ENCODE measurements around the gene HYCC1.

HYCC1 gene

DNA sequence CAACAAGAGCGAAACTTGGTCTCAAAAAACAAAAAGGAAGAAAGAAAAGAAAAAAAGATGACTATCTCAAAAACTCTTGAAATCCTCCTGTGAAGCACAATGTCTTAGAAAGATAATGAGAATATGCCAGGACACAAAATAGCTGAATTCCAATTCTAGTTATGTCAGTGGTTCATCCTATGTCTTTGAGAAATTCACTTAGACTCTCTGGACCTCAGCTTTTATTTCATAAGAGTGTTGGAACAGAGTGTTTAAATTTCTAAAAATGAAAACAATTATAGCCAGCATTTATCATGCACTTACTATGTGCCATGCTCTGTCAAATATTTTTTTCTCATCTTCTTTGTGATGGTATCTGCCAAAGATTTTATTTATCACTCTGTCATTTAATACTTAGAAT lies 13.3 kb upstream of the HYCC1 start:
- TF ChIP-seq, protein P1, sequence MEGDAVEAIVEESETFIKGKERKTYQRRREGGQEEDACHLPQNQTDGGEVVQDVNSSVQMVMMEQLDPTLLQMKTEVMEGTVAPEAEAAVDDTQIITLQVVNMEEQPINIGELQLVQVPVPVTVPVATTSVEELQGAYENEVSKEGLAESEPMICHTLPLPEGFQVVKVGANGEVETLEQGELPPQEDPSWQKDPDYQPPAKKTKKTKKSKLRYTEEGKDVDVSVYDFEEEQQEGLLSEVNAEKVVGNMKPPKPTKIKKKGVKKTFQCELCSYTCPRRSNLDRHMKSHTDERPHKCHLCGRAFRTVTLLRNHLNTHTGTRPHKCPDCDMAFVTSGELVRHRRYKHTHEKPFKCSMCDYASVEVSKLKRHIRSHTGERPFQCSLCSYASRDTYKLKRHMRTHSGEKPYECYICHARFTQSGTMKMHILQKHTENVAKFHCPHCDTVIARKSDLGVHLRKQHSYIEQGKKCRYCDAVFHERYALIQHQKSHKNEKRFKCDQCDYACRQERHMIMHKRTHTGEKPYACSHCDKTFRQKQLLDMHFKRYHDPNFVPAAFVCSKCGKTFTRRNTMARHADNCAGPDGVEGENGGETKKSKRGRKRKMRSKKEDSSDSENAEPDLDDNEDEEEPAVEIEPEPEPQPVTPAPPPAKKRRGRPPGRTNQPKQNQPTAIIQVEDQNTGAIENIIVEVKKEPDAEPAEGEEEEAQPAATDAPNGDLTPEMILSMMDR (IDR thresholded peaks at IDR 0.05): no peak
- H2AFZ ChIP-seq: no peak overlapping the region
- H3K4me1 ChIP-seq: no peaks in the 10 kb centered on the region
- no peaks in the 10 kb centered on the region for H3K36me3 ChIP-seq (ENCODE audit: control insufficient read depth, insufficient read depth, low read length)
- H3K79me2 ChIP-seq: no peaks in the 10 kb centered on the region
- no peaks in the 10 kb centered on the region for H3K9me3 ChIP-seq (ENCODE audit: control insufficient read depth, low read length)
- no peaks in the 10 kb centered on the region for H3K27me3 ChIP-seq (ENCODE audit: control insufficient read depth, insufficient read depth, low read length)
- no peak overlapping the region for H3K4me3 ChIP-seq (ENCODE audit: low read depth, low read length)
- no peak overlapping the region for H3K9ac ChIP-seq
- H3K4me2 ChIP-seq (ENCODE audit: low read length): no peak overlapping the region
- H3K27ac ChIP-seq: no peak overlapping the region

DNA sequence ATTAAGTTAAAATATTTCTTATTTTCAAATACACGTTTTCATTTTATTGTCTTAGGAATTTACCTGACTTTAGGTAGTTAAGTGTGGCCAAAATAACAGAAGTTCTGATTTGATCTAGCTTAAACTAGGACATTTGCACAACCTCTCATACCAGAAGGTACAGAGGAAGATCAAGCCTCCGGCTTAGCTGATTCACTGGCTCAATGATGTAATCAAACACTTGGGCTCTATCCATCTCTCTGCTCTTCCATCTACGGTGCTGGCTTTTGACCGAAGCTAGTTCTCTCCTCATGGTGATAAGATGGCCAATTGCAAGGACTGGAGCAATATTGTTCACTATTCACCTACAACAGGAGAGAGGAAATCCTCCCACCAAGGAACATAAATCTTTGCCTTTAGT lies 12.2 kb upstream of the HYCC1 start:
- H3K9me3 ChIP-seq (ENCODE audit: control insufficient read depth, low read length): no peaks in the 10 kb centered on the region
- no peaks in the 10 kb centered on the region for H3K4me1 ChIP-seq
- no peak overlapping the region for H3K9ac ChIP-seq
- no peak overlapping the region for H3K4me2 ChIP-seq (ENCODE audit: low read length)
- H3K4me3 ChIP-seq (ENCODE audit: low read depth, low read length): no peak overlapping the region
- TF ChIP-seq, protein P1 (IDR thresholded peaks at IDR 0.05): no peak
- H3K27me3 ChIP-seq (ENCODE audit: control insufficient read depth, insufficient read depth, low read length): no peaks in the 10 kb centered on the region
- H3K27ac ChIP-seq: no peak overlapping the region
- H3K36me3 ChIP-seq (ENCODE audit: control insufficient read depth, insufficient read depth, low read length): no peaks in the 10 kb centered on the region
- no peak overlapping the region for H2AFZ ChIP-seq
- H3K79me2 ChIP-seq: no peaks in the 10 kb centered on the region

DNA sequence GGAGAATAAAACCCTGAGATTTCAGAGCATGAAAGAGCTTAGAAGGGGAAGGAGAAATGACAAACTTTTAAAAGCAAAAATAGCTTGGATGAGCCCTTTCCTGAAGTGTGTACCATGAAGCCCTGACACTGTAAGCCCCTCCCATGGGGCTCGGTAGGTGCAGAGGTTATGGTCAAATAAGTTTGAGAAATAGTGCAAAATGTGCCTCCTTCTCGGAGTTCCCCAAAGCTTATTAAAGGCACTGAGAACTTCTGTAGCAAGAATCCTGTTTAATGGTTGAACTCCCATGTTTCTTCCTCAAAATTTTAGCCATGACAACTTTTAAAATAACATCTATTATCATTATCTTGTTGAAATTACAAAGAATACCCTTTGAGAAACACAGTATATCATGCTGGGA lies 10.5 kb upstream of the HYCC1 start:
- H3K9ac ChIP-seq: no peak overlapping the region
- H3K4me2 ChIP-seq (ENCODE audit: low read length): no peak overlapping the region
- no peaks in the 10 kb centered on the region for H3K9me3 ChIP-seq (ENCODE audit: control insufficient read depth, low read length)
- H2AFZ ChIP-seq: no peak overlapping the region
- H3K79me2 ChIP-seq: no peaks in the 10 kb centered on the region
- no peaks in the 10 kb centered on the region for H3K27me3 ChIP-seq (ENCODE audit: control insufficient read depth, insufficient read depth, low read length)
- H3K27ac ChIP-seq: no peak overlapping the region
- H3K36me3 ChIP-seq (ENCODE audit: control insufficient read depth, insufficient read depth, low read length): no peaks in the 10 kb centered on the region
- H3K4me1 ChIP-seq: no peaks in the 10 kb centered on the region
- TF ChIP-seq, protein P1 (IDR thresholded peaks at IDR 0.05): no peak
- H3K4me3 ChIP-seq (ENCODE audit: low read depth, low read length): no peak overlapping the region

DNA sequence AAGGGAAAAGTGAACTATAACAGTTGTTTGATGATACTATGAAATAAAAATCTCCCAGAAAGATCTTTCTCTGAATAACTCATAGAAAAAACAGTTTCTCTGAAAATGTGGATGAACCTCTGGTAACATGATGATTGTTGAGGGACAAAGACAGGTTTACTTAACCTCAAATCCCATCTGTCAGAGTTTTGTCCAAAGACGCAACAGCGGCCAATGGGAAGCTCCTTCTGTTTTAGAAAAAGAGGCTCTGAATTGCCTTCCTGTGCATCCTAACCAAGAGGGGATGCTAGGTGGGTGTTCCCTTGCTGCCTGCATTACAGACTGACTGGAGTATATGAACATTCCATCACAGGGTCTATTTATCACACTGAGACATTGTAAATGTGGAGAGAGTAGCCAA lies 8.9 kb upstream of the HYCC1 start:
- Histone ChIP-seq H3K4me2 (ENCODE audit: low read length) (no peak overlapping the region), H3K9ac (no peak overlapping the region), H3K4me1 (no peaks in the 10 kb centered on the region), H3K36me3 (ENCODE audit: control insufficient read depth, insufficient read depth, low read length) (no peaks in the 10 kb centered on the region), H3K27ac (no peak overlapping the region), H2AFZ (no peak overlapping the region), H3K27me3 (ENCODE audit: control insufficient read depth, insufficient read depth, low read length) (no peaks in the 10 kb centered on the region), H3K9me3 (ENCODE audit: control insufficient read depth, low read length) (no peaks in the 10 kb centered on the region), H3K4me3 (ENCODE audit: low read depth, low read length) (no peak overlapping the region), H3K79me2 (no peaks in the 10 kb centered on the region)
- TF ChIP-seq, protein P1 (IDR thresholded peaks at IDR 0.05): no peak

DNA sequence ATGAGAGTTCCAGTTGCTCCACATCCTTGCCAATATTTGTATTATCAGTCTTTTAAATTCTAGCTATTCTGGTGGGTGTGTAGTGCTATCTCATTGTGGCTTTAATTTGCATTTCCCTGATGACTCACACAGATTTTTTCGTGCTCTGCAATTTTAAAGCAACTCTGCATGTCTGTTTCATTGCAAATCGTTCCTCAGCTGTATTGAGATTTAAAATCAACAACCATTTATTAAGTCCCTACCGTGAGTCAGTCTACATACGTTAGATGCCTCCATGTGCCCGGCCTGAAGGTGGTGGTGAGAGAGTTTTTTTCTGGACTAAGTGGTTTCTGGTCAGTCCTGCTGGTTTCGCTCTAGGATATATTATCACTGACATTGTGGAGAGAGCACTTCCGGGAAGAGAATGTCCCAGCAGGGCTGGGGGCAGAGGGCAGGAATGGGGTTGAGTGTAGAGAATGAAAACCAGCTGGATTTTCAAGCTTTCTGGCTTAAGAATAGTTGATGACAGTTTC lies 8.4 kb upstream of the HYCC1 start:
- no peak overlapping the region for H3K27ac ChIP-seq
- H3K9me3 ChIP-seq (ENCODE audit: control insufficient read depth, low read length): no peaks in the 10 kb centered on the region
- H3K4me3 ChIP-seq (ENCODE audit: low read depth, low read length): no peak overlapping the region
- no peaks in the 10 kb centered on the region for H3K27me3 ChIP-seq (ENCODE audit: control insufficient read depth, insufficient read depth, low read length)
- no peak overlapping the region for H3K9ac ChIP-seq
- H3K4me1 ChIP-seq: no peaks in the 10 kb centered on the region
- H3K79me2 ChIP-seq: no peaks in the 10 kb centered on the region
- TF ChIP-seq, protein P1 (IDR thresholded peaks at IDR 0.05): no peak
- H3K36me3 ChIP-seq (ENCODE audit: control insufficient read depth, insufficient read depth, low read length): no peaks in the 10 kb centered on the region
- no peak overlapping the region for H2AFZ ChIP-seq
- no peak overlapping the region for H3K4me2 ChIP-seq (ENCODE audit: low read length)
